Measurements from ENCODE around the gene EIF5B.

EIF5B gene

GRCh38 chr2:99399795-99400194, 62.6 kb downstream of the EIF5B start:
- TF ChIP-seq FOXP2 (optimal IDR thresholded peaks at IDR 0.05; ENCODE audit: borderline replicate concordance, extremely low read depth, extremely low read length, insufficient read depth) (no peak), TAF1 (IDR thresholded peaks at IDR 0.05; ENCODE audit: borderline replicate concordance, insufficient read depth, low read length) (no peak), SIN3A (IDR thresholded peaks at IDR 0.05; ENCODE audit: borderline replicate concordance, insufficient read depth, low read length) (no peak), POLR2AphosphoS5 (IDR thresholded peaks at IDR 0.05; ENCODE audit: low read depth, low read length) (no peak)
- TF ChIP-seq, protein P1, sequence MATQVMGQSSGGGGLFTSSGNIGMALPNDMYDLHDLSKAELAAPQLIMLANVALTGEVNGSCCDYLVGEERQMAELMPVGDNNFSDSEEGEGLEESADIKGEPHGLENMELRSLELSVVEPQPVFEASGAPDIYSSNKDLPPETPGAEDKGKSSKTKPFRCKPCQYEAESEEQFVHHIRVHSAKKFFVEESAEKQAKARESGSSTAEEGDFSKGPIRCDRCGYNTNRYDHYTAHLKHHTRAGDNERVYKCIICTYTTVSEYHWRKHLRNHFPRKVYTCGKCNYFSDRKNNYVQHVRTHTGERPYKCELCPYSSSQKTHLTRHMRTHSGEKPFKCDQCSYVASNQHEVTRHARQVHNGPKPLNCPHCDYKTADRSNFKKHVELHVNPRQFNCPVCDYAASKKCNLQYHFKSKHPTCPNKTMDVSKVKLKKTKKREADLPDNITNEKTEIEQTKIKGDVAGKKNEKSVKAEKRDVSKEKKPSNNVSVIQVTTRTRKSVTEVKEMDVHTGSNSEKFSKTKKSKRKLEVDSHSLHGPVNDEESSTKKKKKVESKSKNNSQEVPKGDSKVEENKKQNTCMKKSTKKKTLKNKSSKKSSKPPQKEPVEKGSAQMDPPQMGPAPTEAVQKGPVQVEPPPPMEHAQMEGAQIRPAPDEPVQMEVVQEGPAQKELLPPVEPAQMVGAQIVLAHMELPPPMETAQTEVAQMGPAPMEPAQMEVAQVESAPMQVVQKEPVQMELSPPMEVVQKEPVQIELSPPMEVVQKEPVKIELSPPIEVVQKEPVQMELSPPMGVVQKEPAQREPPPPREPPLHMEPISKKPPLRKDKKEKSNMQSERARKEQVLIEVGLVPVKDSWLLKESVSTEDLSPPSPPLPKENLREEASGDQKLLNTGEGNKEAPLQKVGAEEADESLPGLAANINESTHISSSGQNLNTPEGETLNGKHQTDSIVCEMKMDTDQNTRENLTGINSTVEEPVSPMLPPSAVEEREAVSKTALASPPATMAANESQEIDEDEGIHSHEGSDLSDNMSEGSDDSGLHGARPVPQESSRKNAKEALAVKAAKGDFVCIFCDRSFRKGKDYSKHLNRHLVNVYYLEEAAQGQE (IDR thresholded peaks at IDR 0.05; ENCODE audit: insufficient read depth in 1 of 2, low read depth in 2 of 2, low read length in 2 of 2), result no peak

DNA sequence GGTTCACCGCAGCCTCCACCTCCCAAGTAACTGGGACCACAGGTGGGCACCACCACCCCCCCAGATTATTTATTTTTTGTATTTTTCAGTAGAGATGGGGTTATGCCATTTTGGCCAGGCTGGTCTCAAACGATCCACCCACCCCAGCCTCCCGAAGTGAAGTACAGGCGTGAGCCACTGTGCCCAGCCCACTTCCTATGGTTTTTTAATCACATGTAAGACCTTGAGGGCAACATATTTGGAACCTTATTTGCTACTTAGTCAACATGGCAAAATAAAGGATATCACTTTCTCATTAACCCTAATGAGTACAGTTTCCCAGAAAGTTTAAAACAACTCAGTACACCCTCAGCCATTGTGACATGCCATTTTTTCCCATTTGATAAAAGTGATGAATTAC, 64.7 kb downstream of the EIF5B start:
- no peak for TF ChIP-seq TAF1 (IDR thresholded peaks at IDR 0.05; ENCODE audit: borderline replicate concordance, insufficient read depth, low read length)
- no peak for TF ChIP-seq FOXP2 (optimal IDR thresholded peaks at IDR 0.05; ENCODE audit: borderline replicate concordance, extremely low read depth, extremely low read length, insufficient read depth)
- no peak for TF ChIP-seq POLR2AphosphoS5 (IDR thresholded peaks at IDR 0.05; ENCODE audit: low read depth, low read length)
- no peak for TF ChIP-seq SIN3A (IDR thresholded peaks at IDR 0.05; ENCODE audit: borderline replicate concordance, insufficient read depth, low read length)
- TF ChIP-seq, protein P1 (IDR thresholded peaks at IDR 0.05; ENCODE audit: insufficient read depth in 1 of 2, low read depth in 2 of 2, low read length in 2 of 2), result no peak

- TF ChIP-seq TAF1 (IDR thresholded peaks at IDR 0.05; ENCODE audit: borderline replicate concordance, insufficient read depth, low read length) (no peak), POLR2AphosphoS5 (IDR thresholded peaks at IDR 0.05; ENCODE audit: low read depth, low read length) (no peak), FOXP2 (optimal IDR thresholded peaks at IDR 0.05; ENCODE audit: borderline replicate concordance, extremely low read depth, extremely low read length, insufficient read depth) (no peak), SIN3A (IDR thresholded peaks at IDR 0.05; ENCODE audit: borderline replicate concordance, insufficient read depth, low read length) (no peak)
- TF ChIP-seq, protein P1 (IDR thresholded peaks at IDR 0.05; ENCODE audit: insufficient read depth in 1 of 2, low read depth in 2 of 2, low read length in 2 of 2), result no peak
Measured at GRCh38 chr2:99403084-99403483, 65.9 kb downstream of the EIF5B start.

GRCh38 chr2:99403524-99403923, 66.3 kb downstream of the EIF5B start:
- TF ChIP-seq SIN3A (IDR thresholded peaks at IDR 0.05; ENCODE audit: borderline replicate concordance, insufficient read depth, low read length), result no peak
- no peak for TF ChIP-seq POLR2AphosphoS5 (IDR thresholded peaks at IDR 0.05; ENCODE audit: low read depth, low read length)
- TF ChIP-seq TAF1 (IDR thresholded peaks at IDR 0.05; ENCODE audit: borderline replicate concordance, insufficient read depth, low read length), result no peak
- TF ChIP-seq FOXP2 (optimal IDR thresholded peaks at IDR 0.05; ENCODE audit: borderline replicate concordance, extremely low read depth, extremely low read length, insufficient read depth), result no peak
- TF ChIP-seq, protein P1 (IDR thresholded peaks at IDR 0.05; ENCODE audit: insufficient read depth in 1 of 2, low read depth in 2 of 2, low read length in 2 of 2), result no peak

Measured in PFSK-1 (cell line).